ENCODE data around the gene CAMK2D. TPM values are rescaled to one million over a fixed set of nuclear protein-coding genes. Genes with fewer than 3 reads are reported as not detected.

CAMK2D gene
- polyA plus RNA-seq, 2 of the 4 experiments (the other 2 are of a cell fraction) = 19.1 to 59.9 TPM

GRCh38 chr4:113420938-113421337 lies 340.6 kb downstream of the CAMK2D start:
- H3K4me1 ChIP-seq = no peaks in the 10 kb centered on the region
- POLR2A ChIA-PET = no interaction called here

GRCh38 chr4:113419631-113420030 lies 341.9 kb downstream of the CAMK2D start:
- Histone ChIP-seq H3K27ac (no peak overlapping the region), H3K9me3 (no peaks in the 10 kb centered on the region), H3K4me2 (no peak overlapping the region), H3K4me1 (no peaks in the 10 kb centered on the region), H3K4me3 (no peak overlapping the region)
- CTCF ChIA-PET = no interaction called here
- TF ChIP-seq FOSL2 (IDR thresholded peaks at IDR 0.05) (no peak), FOSL2 (CRISPR knock-in tag; IDR thresholded peaks at IDR 0.05) (no peak), ZC3H11A (IDR thresholded peaks at IDR 0.05) (no peak), HEYL (CRISPR knock-in tag; IDR thresholded peaks at IDR 0.05) (no peak), TP53 (CRISPR knock-in tag; IDR thresholded peaks at IDR 0.05) (no peak), CHD2 (IDR thresholded peaks at IDR 0.05; ENCODE audit: low read length, partially characterized antibody) (no peak), MAX (IDR thresholded peaks at IDR 0.05) (no peak)
- POLR2A ChIA-PET = no interaction called here
- no peak for ATAC-seq
- 36% methylated on average over 2 of the region's 2 CpGs for WGBS (ENCODE audit: missing lambda C conversion rate)
- DNase-seq (ENCODE audit: low read depth in 1 of 2, low spot score in 1 of 2) = no peak
- FAIRE-seq = no peak

More at GRCh38 chr4:113420938-113421337, 340.6 kb downstream of the CAMK2D start:
- no peak for TF ChIP-seq KDM1A (IDR thresholded peaks at IDR 0.05; ENCODE audit: low read depth)
- no peak for TF ChIP-seq RFX5 (IDR thresholded peaks at IDR 0.05)
- TF ChIP-seq MYC (IDR thresholded peaks at IDR 0.05; ENCODE audit: borderline replicate concordance, low read length) = no peak
- TF ChIP-seq ESRRA (IDR thresholded peaks at IDR 0.05; ENCODE audit: borderline replicate concordance, low read length) = no peak
- TF ChIP-seq HDAC2 (IDR thresholded peaks at IDR 0.05) = no peak
- TF ChIP-seq FOSB (CRISPR knock-in tag; IDR thresholded peaks at IDR 0.05) = no peak
- no peak for TF ChIP-seq REST (IDR thresholded peaks at IDR 0.05)
- TF ChIP-seq EHF (CRISPR knock-in tag; IDR thresholded peaks at IDR 0.05) = no peak
- TF ChIP-seq ATOH8 (CRISPR knock-in tag; IDR thresholded peaks at IDR 0.05; ENCODE audit: low read depth) = no peak
- no peak for TF ChIP-seq RAD21 (conservative IDR thresholded peaks at IDR 0.05 in 1 of 2, IDR thresholded peaks at IDR 0.05 in 1 of 2)
- TF ChIP-seq HOXB13 (CRISPR knock-in tag; IDR thresholded peaks at IDR 0.05; ENCODE audit: low read depth) = no peak
- CTCF ChIA-PET = no interaction called here
- ATAC-seq = no peak
- DNase-seq (ENCODE audit: low read depth in 1 of 2, low spot score in 1 of 2) = no peak
- FAIRE-seq = no peak
- no peak overlapping the region for H3K4me3 ChIP-seq
- no peak overlapping the region for H3K4me2 ChIP-seq
- no peaks in the 10 kb centered on the region for H3K9me3 ChIP-seq
- no peak overlapping the region for H3K27ac ChIP-seq

GRCh38 chr4:113411496-113411938 lies 350.0 kb downstream of the CAMK2D start:
- TF ChIP-seq EHF (CRISPR knock-in tag; IDR thresholded peaks at IDR 0.05) = no peak
- H3K27ac ChIP-seq = no peak overlapping the region
- H3K4me2 ChIP-seq = no peak overlapping the region
- ATAC-seq = no peak
- H3K9me3 ChIP-seq = no peaks in the 10 kb centered on the region
- no peaks in the 10 kb centered on the region; the same call in 2 of the 3 replicates for H3K4me1 ChIP-seq
- no peak overlapping the region for H3K4me3 ChIP-seq
- peak in 1 of 2 experiments; percentile 13 for DNase-seq (ENCODE audit: low read depth in 1 of 2, low spot score in 1 of 2)
- ChIA-PET POLR2A (no interaction called here), CTCF (interaction anchor here (4.6 kb wide), 1 partner anchor 16 kb away, joined by 22 read pairs; no protein-coding TSS in a partner anchor)
- FAIRE-seq = no peak
- 39% methylated on average over 4 of the region's 4 CpGs for WGBS (ENCODE audit: missing lambda C conversion rate)

Measured in A549 (cell line).